ENCODE data around the gene ASTL.

The ASTL gene

DNA sequence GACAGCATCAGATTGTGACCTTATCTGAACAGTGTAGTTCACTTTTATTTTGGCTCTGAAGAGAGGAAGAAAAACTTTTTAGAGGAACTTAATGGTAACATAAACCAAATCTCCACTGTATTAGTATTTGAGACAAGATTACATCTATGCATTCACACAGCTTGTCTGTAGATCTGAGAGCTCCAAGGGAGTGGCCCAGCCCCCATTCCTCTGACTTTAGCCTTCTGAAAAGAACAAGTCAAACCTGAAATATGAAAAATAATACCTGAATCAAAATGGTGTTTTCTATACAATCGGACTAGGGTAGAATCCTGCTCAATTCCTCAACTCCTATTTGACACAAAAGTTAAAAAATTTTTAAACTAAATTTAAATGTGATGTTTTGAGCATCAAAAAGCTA, 47.2 kb upstream of the ASTL start (continued):
- TF ChIP-seq, protein P1, sequence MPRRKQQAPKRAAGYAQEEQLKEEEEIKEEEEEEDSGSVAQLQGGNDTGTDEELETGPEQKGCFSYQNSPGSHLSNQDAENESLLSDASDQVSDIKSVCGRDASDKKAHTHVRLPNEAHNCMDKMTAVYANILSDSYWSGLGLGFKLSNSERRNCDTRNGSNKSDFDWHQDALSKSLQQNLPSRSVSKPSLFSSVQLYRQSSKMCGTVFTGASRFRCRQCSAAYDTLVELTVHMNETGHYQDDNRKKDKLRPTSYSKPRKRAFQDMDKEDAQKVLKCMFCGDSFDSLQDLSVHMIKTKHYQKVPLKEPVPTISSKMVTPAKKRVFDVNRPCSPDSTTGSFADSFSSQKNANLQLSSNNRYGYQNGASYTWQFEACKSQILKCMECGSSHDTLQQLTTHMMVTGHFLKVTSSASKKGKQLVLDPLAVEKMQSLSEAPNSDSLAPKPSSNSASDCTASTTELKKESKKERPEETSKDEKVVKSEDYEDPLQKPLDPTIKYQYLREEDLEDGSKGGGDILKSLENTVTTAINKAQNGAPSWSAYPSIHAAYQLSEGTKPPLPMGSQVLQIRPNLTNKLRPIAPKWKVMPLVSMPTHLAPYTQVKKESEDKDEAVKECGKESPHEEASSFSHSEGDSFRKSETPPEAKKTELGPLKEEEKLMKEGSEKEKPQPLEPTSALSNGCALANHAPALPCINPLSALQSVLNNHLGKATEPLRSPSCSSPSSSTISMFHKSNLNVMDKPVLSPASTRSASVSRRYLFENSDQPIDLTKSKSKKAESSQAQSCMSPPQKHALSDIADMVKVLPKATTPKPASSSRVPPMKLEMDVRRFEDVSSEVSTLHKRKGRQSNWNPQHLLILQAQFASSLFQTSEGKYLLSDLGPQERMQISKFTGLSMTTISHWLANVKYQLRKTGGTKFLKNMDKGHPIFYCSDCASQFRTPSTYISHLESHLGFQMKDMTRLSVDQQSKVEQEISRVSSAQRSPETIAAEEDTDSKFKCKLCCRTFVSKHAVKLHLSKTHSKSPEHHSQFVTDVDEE (CRISPR knock-in tag; IDR thresholded peaks at IDR 0.05): no peak
- TF ChIP-seq CSRNP3 (CRISPR knock-in tag; IDR thresholded peaks at IDR 0.05): no peak
- TF ChIP-seq, protein P2, sequence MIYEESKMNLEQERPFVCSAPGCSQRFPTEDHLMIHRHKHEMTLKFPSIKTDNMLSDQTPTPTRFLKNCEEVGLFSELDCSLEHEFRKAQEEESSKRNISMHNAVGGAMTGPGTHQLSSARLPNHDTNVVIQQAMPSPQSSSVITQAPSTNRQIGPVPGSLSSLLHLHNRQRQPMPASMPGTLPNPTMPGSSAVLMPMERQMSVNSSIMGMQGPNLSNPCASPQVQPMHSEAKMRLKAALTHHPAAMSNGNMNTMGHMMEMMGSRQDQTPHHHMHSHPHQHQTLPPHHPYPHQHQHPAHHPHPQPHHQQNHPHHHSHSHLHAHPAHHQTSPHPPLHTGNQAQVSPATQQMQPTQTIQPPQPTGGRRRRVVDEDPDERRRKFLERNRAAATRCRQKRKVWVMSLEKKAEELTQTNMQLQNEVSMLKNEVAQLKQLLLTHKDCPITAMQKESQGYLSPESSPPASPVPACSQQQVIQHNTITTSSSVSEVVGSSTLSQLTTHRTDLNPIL (CRISPR knock-in tag; IDR thresholded peaks at IDR 0.05; ENCODE audit: low read depth): no peak
- TF ChIP-seq SNAI2 (CRISPR knock-in tag; IDR thresholded peaks at IDR 0.05): no peak
- TF ChIP-seq ISL1 (CRISPR knock-in tag; IDR thresholded peaks at IDR 0.05): no peak
- no peak for TF ChIP-seq ESRRG (CRISPR knock-in tag; IDR thresholded peaks at IDR 0.05)
- TF ChIP-seq TOX (CRISPR knock-in tag; IDR thresholded peaks at IDR 0.05; ENCODE audit: borderline replicate concordance): no peak
- no peak for TF ChIP-seq TCF4 (CRISPR knock-in tag; IDR thresholded peaks at IDR 0.05; ENCODE audit: borderline replicate concordance)
- TF ChIP-seq GLIS3 (CRISPR knock-in tag; IDR thresholded peaks at IDR 0.05): no peak
- TF ChIP-seq RARB (CRISPR knock-in tag; IDR thresholded peaks at IDR 0.05): no peak
- TF ChIP-seq ARNTL (CRISPR knock-in tag; IDR thresholded peaks at IDR 0.05; ENCODE audit: borderline replicate concordance, low read depth): no peak

DNA sequence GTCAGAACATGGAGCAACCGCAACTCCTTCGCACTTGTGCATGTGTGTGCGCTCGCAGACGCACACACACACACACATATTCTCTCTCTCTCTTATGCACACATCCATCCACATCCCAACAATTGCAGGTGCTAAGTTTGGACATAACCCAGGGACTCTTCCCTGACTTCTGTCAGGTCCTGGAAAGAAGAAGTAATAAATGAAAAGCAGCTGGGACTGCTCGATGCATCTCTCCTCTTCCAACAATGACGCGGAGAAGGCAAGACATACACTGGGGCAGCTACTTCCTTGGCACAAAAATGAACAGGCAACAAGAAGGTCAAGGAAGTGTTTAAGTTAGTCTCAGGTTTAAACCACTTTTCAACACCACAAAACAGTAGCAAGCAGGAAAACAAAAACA, 46.7 kb upstream of the ASTL start:
- TF ChIP-seq ESRRG (CRISPR knock-in tag; IDR thresholded peaks at IDR 0.05): no peak
- TF ChIP-seq ZNF565 (CRISPR knock-in tag; conservative IDR thresholded peaks at IDR 0.05; ENCODE audit: low read depth): no peak
- ATAC-seq: no peak

- no peak for ATAC-seq
- no peak for TF ChIP-seq BACH2 (CRISPR knock-in tag; IDR thresholded peaks at IDR 0.05; ENCODE audit: borderline replicate concordance)
- no peak for TF ChIP-seq CSRNP3 (CRISPR knock-in tag; IDR thresholded peaks at IDR 0.05)
Observed at GRCh38 chr2:96184188-96184587, 45.9 kb upstream of the ASTL start.

DNA sequence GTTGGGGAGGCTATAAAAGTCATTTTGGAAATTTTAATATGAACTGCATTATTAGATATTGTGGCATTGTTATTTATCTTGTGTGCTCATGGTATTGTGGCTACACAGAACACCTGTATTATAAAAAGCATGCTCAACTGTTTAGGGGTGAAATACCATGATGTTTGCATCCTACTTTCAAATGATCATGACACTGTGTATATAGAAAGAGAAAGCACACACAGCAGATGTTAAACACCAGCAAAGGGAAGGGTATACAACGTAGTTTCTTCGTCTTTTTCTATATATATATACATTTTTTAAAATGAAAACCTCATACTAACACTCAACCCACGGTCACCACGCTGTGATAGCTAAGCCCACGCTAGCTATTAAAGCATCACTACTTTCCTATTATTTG, 43.2 kb upstream of the ASTL start:
- no peak for ATAC-seq
- TF ChIP-seq ZNF565 (CRISPR knock-in tag; conservative IDR thresholded peaks at IDR 0.05; ENCODE audit: low read depth): no peak

- no peak for ATAC-seq
- no peak for TF ChIP-seq PATZ1 (CRISPR knock-in tag; IDR thresholded peaks at IDR 0.05; ENCODE audit: borderline replicate concordance)
Observed at GRCh38 chr2:96180521-96180920, 42.2 kb upstream of the ASTL start.

GRCh38 chr2:96180002-96180401, 41.7 kb upstream of the ASTL start:
- TF ChIP-seq TOX (CRISPR knock-in tag; IDR thresholded peaks at IDR 0.05; ENCODE audit: borderline replicate concordance): no peak
- TF ChIP-seq CSRNP3 (CRISPR knock-in tag; IDR thresholded peaks at IDR 0.05): no peak
- ATAC-seq: no peak
